Peyer's patch (tissue), 4 donors: ENCODE measurements around the gene PARVA. TPM values are rescaled to one million over a fixed set of nuclear protein-coding genes. Genes with fewer than 3 reads are reported as not detected.
A peak's percentile ranks its signal among the peaks of the same experiment; 100 is the strongest.

Experiments
- DNase-seq, 3 donors: peaks; one replicate each; pipeline ENCODE4 v3.0.0-alpha.2; 2017 to 2019
- H3K27ac ChIP-seq, 4 donors: fragments of 200-600 bp; sonication (generic); one replicate each; pipeline ENCODE4 v1.5.1; 2016 to 2019
- H3K27me3 ChIP-seq, 2 donors: fragments of 200-600 bp; sonication (generic); one replicate each; pipeline ENCODE4 v1.5.1; 2019
- H3K36me3 ChIP-seq, 3 donors: fragments of 200-600 bp; sonication (generic); one replicate each; pipeline ENCODE4 v1.5.1; 2016 to 2019
- H3K4me1 ChIP-seq, 4 donors: fragments of 200-600 bp; sonication (generic); one replicate each; pipeline ENCODE4 v1.5.1; 2016 to 2019
- H3K4me3 ChIP-seq, 4 donors: fragments of 200-600 bp; sonication (generic); 1 replicate in 3 of 4; 2 replicates in 1 of 4; pipeline ENCODE4 v1.5.1; 2016 to 2019; ENCODE audit warnings: mild to moderate bottlenecking in 1 of 4
- H3K9me3 ChIP-seq, 4 donors: fragments of 200-600 bp; sonication (generic); one replicate each; pipeline ENCODE4 v1.5.1; 2016 to 2019; ENCODE audit warnings: mild to moderate bottlenecking in 1 of 4
- POLR2A ChIP-seq, 2 donors: fragments of 450-650 bp; IDR thresholded peaks; one replicate each; pipeline ENCODE4 v1.5.1; 2017; ENCODE audit warnings: antibody characterized with exemption in 2 of 2, mild to moderate bottlenecking in 2 of 2, moderate library complexity in 2 of 2
- total RNA-seq, 4 donors: library from RNA; depleted of rRNA; stranded (reverse); fragments of >200 nt; gene quantifications; one replicate each; pipeline ENCODE4 v1.1.0, GENCODE V29; 2016
- TF ChIP-seq, protein P1 (sequence below), 6 experiments: fragments of 450-650 bp in 4 of 6; fragments of 200-600 bp in 2 of 6; sonication (generic) in 1 of 6; IDR thresholded peaks; one replicate each; pipeline ENCODE4 v1.5.1; 2017 to 2019; ENCODE audit warnings: antibody characterized with exemption in 6 of 6, mild to moderate bottlenecking in 3 of 6, moderate library complexity in 1 of 6

Gene PARVA
- total RNA-seq, 4 donors from 2014 or later, result 13.7 to 35.5 (median 26.2) TPM

DNA sequence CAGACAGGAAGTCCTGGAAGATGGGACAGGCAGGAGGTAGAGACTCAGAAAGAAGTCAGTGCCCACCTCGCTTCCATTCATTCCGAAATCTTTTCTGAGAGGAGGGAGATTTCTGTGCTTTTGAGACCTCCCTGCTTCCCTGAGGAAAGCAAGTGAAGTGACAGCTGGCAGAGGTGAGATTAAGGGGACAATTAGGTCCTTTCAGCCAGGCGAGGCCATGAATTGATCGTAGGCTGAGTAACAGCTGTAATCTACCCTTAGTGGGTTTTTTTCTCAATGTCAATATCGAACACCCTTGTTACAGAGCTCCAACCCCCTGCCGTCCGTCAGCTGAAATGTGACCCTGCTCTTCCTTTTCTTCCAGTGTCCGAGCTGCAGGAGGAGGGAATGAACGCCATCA, 96.0 kb downstream of the PARVA start:
- H3K4me1 ChIP-seq, result peaks cover 0 to 4% (median 0%) of the 10 kb centered on the region in 4 donors
- H3K27me3 ChIP-seq, result no peaks in the 10 kb centered on the region
- H3K4me3 ChIP-seq, result no peak overlapping the region
- no peaks in the 10 kb centered on the region for H3K9me3 ChIP-seq
- H3K36me3 ChIP-seq, result peaks cover 0 to 36% (median 0%) of the 10 kb centered on the region in 3 donors
- no peak overlapping the region for H3K27ac ChIP-seq
- DNase-seq, result no peak
- TF ChIP-seq, protein P1, sequence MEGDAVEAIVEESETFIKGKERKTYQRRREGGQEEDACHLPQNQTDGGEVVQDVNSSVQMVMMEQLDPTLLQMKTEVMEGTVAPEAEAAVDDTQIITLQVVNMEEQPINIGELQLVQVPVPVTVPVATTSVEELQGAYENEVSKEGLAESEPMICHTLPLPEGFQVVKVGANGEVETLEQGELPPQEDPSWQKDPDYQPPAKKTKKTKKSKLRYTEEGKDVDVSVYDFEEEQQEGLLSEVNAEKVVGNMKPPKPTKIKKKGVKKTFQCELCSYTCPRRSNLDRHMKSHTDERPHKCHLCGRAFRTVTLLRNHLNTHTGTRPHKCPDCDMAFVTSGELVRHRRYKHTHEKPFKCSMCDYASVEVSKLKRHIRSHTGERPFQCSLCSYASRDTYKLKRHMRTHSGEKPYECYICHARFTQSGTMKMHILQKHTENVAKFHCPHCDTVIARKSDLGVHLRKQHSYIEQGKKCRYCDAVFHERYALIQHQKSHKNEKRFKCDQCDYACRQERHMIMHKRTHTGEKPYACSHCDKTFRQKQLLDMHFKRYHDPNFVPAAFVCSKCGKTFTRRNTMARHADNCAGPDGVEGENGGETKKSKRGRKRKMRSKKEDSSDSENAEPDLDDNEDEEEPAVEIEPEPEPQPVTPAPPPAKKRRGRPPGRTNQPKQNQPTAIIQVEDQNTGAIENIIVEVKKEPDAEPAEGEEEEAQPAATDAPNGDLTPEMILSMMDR (IDR thresholded peaks at IDR 0.05), result no peak
- TF ChIP-seq POLR2A (IDR thresholded peaks at IDR 0.05), result no peak

DNA sequence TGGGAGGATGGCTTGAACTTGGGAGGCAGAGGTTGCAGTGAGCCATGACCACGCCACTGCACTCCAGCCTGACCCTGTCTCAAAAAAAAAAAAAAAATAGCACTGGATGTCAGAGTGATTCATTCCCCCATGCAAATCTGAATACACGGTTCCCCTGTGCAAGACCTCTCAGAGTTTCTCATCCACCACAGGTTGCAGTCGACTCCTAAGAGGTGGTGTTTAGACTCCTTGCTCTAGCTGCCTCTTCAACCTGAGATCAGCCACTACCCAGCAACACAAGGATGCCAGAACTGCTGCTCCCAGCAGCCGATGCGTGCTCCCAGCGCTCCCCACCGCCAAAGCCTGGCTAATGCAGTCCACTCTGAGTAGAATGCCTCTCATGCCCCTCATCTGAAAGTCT, 97.5 kb downstream of the PARVA start:
- Histone ChIP-seq H3K4me3 (no peak overlapping the region), H3K27me3 (no peaks in the 10 kb centered on the region), H3K4me1 (peaks cover 0 to 4% (median 0%) of the 10 kb centered on the region in 4 donors), H3K9me3 (no peaks in the 10 kb centered on the region), H3K36me3 (peaks cover 0 to 36% (median 0%) of the 10 kb centered on the region in 3 donors), H3K27ac (no peak overlapping the region)
- no peak for DNase-seq
- TF ChIP-seq POLR2A (IDR thresholded peaks at IDR 0.05), result no peak
- TF ChIP-seq, protein P1 (IDR thresholded peaks at IDR 0.05), result no peak

DNA sequence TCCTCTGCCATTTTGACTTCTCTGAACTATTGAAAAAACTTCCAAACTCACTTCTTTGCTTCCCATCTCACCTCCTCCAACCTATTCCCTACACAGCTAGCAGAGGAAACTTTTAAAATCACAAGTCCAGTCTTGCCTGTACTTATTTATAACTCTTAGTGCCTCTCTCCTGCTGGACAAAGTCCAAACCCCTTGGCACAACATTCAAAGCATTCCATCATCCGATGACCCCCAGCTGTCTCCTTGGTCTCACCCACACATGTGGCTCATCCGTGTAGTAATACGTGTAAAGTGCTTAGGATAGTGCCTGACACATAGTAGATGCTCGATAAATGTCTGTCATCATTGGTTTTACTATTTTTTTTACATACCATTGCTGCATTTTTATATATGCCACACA, 101.4 kb downstream of the PARVA start:
- no peak for DNase-seq
- H3K4me3 ChIP-seq, result no peak overlapping the region
- no peaks in the 10 kb centered on the region for H3K27me3 ChIP-seq
- no peaks in the 10 kb centered on the region for H3K4me1 ChIP-seq
- no peak overlapping the region for H3K27ac ChIP-seq
- H3K9me3 ChIP-seq, result no peaks in the 10 kb centered on the region
- no peak for TF ChIP-seq POLR2A (IDR thresholded peaks at IDR 0.05)
- TF ChIP-seq, protein P1 (IDR thresholded peaks at IDR 0.05), result no peak
- peaks cover 0 to 37% (median 0%) of the 10 kb centered on the region in 3 donors for H3K36me3 ChIP-seq

DNA sequence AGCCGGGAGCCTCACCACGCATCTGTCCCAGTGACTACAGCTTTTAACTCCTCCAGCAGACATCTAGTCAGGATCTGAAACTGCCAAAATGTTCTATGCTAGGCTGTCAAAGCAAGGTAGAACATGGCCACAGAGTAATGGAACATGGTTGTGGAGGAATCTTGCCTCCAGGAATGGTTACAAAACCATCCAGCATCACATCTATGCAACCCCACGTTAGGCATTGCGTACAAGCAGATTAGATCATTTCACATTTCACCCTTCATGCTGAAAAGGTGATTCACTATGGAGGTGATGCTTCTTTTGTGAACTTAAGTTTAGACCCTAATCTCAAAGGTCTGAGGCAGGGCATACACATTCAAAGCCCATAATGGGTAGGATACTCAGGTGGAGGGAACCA, 103.0 kb downstream of the PARVA start:
- H3K4me1 ChIP-seq, result no peaks in the 10 kb centered on the region
- H3K36me3 ChIP-seq, result peaks cover 0 to 26% (median 0%) of the 10 kb centered on the region in 3 donors
- TF ChIP-seq, protein P1 (IDR thresholded peaks at IDR 0.05), result no peak
- TF ChIP-seq POLR2A (IDR thresholded peaks at IDR 0.05), result no peak
- no peaks in the 10 kb centered on the region for H3K27me3 ChIP-seq
- no peaks in the 10 kb centered on the region for H3K9me3 ChIP-seq
- no peak overlapping the region for H3K4me3 ChIP-seq
- H3K27ac ChIP-seq, result no peak overlapping the region
- DNase-seq, result no peak

DNA sequence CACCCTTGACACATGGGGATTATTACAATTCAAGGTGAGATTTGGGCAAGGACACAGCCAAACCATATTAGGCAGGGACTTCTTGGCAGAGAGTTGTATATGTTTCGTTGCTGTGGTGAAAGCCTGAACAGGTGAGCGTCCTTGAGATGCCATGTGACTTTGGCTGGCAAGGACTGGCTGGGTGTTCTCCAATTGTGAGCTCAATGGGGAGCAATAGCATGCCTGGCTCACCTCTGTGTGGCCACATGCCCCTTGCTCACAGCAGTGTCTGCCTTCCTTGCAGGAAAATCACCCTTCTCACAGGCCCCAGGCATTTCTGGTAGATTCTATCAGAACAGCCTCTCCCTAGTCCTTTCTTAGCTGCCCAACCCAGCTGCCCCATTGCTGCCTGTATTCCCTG, 105.5 kb downstream of the PARVA start:
- Histone ChIP-seq H3K27me3 (no peaks in the 10 kb centered on the region), H3K27ac (no peak overlapping the region), H3K4me1 (no peaks in the 10 kb centered on the region), H3K9me3 (no peaks in the 10 kb centered on the region), H3K4me3 (no peak overlapping the region), H3K36me3 (peaks cover 0 to 4% (median 0%) of the 10 kb centered on the region in 3 donors)
- TF ChIP-seq, protein P1 (IDR thresholded peaks at IDR 0.05), result no peak
- TF ChIP-seq POLR2A (IDR thresholded peaks at IDR 0.05), result no peak
- no peak for DNase-seq

DNA sequence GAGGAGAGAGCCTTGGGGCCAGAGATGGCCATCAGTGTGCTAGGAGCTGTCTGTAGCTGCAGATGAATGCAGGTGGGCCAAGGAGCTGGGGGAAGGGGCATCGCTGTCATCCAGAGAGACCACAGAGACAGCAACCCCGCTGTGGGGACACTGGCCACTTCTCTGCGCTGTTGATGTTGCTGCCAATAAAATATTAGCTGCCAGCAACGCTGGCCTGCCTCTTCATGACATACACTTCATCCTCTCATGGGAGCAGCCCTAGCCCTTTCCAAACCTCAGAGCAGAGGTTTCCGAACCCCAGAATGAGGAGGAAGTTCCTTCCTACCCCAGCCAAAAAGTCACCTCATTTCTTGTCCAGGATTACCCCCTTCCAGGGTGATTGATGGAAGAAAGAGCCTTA, 106.2 kb downstream of the PARVA start:
- no peak for TF ChIP-seq POLR2A (IDR thresholded peaks at IDR 0.05)
- TF ChIP-seq, protein P1 (IDR thresholded peaks at IDR 0.05), result no peak
- Histone ChIP-seq H3K27ac (peak overlapping the region in 1 of 4 donors; percentile 5), H3K27me3 (no peaks in the 10 kb centered on the region), H3K9me3 (no peaks in the 10 kb centered on the region), H3K4me3 (no peak overlapping the region), H3K36me3 (peaks cover 0 to 4% (median 0%) of the 10 kb centered on the region in 3 donors), H3K4me1 (no peaks in the 10 kb centered on the region)
- no peak for DNase-seq
